Retinal pigment epithelial cell (primary cell): Measurements from ENCODE around the gene DNAJC8.

Experiments
- DNase-seq: peaks from one replicate; pipeline ENCODE4 v3.0.0-alpha.2; 2010; ENCODE audit warnings: low read depth
- H3K4me3 ChIP-seq: 2 replicates; pipeline ENCODE4 v1.5.1; 2011; ENCODE audit warnings: mild to moderate bottlenecking, low read length, control low read depth, moderate library complexity
- TF ChIP-seq, protein P1 (sequence below): conservative IDR thresholded peaks from 2 replicates; pipeline ENCODE4 v1.5.1; 2011; ENCODE audit warnings: low read depth, low read length, control low read depth, inconsistent platforms

The DNAJC8 gene

DNA sequence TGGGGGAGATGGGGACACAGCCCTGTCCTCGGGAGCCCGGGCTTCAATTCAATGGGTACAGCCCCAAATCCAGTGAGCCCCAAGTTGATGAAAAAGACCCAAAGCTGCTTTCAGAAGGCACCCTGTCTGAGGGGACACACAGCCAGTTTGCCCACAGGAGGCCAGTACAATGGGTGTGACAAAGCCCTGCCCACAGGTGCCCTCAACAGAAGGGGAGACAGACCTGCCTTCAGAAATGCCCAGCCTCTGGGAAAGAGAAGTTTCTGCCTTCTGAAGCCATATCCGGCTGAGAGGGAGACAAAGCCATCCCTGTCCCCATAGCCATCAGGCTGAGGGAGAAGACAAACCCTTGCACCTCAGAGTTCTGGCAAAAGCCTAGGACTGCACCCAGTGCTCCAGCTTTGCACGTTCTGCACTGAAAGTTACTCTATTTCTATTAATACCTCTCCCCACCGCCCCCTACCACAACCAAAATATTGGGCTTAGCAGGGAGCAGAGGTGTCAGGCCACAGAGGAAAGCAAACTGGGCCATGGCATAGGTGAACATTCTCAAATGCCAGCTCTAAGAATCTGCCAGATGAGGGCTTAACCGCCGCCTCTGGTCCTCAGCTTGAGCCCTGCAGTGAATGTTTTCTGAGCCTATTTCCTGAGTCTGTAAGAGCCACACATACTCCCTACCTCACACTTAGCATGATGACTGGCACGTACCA, 38.3 kb downstream of the DNAJC8 start:
- no peak overlapping the region for H3K4me3 ChIP-seq
- TF ChIP-seq, protein P1, sequence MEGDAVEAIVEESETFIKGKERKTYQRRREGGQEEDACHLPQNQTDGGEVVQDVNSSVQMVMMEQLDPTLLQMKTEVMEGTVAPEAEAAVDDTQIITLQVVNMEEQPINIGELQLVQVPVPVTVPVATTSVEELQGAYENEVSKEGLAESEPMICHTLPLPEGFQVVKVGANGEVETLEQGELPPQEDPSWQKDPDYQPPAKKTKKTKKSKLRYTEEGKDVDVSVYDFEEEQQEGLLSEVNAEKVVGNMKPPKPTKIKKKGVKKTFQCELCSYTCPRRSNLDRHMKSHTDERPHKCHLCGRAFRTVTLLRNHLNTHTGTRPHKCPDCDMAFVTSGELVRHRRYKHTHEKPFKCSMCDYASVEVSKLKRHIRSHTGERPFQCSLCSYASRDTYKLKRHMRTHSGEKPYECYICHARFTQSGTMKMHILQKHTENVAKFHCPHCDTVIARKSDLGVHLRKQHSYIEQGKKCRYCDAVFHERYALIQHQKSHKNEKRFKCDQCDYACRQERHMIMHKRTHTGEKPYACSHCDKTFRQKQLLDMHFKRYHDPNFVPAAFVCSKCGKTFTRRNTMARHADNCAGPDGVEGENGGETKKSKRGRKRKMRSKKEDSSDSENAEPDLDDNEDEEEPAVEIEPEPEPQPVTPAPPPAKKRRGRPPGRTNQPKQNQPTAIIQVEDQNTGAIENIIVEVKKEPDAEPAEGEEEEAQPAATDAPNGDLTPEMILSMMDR, result no peak
- DNase-seq, result no peak

DNA sequence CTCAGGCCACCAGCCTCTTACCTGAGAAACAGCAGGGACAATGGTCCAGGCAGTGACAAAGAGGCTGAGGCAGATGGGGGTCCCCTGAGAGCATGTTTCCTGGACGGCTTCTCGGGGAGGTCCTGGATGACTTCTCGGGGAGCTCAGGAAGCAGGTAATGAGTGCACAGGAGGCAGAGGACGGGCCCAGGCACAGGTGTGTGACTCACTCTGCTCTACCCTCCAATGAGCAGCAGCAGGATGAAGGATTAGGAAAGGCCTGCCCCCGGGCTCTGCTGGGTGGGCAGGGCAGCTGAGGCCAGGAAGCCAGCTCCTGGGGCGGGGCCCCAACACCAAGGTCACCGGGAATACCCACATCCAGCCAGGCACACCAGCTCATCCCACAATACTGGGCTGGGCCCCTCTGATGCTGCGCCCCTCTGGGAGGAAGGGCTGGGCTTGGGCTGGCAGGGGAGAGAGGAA, 39.1 kb downstream of the DNAJC8 start:
- H3K4me3 ChIP-seq, result no peak overlapping the region
- no peak for DNase-seq
- TF ChIP-seq, protein P1, result no peak

DNA sequence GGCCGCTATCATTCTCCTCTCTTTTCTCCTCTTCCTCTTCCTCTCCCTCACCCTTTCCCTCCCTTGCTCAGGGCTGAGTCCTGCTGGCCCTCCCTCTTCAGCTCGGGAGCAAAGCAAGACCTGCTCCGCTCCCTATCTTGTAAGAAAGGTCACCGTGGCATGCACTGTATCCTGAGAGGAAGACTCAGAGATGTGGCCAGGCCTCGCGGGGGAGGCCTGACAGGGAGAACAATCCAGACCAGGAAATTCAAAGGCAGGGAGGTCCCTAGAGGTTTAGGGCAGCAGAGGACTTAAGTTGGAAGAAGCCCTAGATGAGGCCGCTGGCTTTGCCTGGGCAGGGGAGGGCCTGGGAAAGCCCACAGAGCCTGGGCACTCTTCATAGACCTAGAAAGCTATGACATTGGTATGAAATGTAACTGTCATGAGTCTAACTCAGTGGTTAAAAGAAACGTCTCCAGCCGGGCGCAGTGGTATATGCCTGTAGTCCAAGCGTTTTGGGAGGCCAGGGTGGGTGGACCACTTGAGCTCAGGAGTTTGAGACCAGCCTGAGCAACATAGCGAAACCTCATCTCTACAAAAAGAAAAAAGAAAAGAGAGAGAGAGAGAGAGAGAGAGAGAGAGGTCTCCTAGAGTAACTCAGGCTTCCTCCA, 41.7 kb downstream of the DNAJC8 start:
- no peak for DNase-seq
- TF ChIP-seq, protein P1, result no peak
- no peak overlapping the region for H3K4me3 ChIP-seq

DNA sequence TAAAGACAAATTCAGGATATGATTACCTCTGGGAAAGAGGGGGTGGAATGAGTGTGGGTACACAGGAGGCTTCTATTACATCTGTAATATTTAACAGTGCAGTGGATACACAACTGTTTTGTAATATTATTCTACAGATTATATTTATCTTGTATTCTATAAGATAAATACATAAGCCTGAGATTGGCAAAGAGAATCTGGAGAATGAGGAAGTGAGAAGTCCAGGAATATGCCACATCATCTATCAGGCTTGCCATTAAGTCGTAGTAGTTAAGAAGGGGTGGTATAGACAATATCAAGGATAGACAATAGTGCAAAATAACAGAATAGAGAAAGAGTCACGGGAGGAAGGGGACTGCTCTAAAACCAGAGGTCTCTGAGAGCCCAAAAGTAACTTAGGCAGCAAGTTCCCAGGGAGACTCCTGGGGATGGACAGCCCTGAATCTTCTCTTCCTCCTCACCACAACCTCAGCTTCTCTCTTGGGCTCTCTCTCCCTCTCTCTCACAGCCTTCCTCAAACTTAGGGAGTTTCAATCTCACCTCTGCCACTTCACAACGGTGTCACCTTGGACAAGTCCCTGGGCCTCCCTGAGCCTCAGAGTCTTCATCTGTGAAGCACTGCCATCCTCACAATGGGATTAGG, 42.4 kb downstream of the DNAJC8 start:
- TF ChIP-seq, protein P1, result no peak
- no peak overlapping the region for H3K4me3 ChIP-seq

DNA sequence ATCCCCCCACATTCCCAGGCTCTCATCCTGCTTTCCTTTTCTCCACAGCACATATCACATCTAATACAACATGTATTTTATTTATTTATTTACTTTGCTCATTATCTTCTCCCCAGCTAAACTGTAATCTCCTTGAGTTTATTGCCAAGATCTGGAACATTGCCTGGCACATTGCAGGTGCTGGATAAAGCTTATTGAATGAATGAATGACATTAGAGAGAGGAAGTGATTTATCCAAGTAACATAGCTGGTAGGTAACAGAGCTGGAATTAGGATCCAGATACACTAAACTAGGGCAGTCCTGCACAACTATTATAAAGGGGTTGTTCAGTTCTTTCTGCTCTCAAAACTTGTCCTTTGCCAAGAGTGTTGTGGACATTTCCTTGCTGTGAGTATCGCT, 47.8 kb downstream of the DNAJC8 start:
- H3K4me3 ChIP-seq, result no peak overlapping the region
- DNase-seq, result no peak
- TF ChIP-seq, protein P1, result no peak

More for the DNA sequence above, 42.4 kb downstream of the DNAJC8 start:
- no peak for DNase-seq

DNA sequence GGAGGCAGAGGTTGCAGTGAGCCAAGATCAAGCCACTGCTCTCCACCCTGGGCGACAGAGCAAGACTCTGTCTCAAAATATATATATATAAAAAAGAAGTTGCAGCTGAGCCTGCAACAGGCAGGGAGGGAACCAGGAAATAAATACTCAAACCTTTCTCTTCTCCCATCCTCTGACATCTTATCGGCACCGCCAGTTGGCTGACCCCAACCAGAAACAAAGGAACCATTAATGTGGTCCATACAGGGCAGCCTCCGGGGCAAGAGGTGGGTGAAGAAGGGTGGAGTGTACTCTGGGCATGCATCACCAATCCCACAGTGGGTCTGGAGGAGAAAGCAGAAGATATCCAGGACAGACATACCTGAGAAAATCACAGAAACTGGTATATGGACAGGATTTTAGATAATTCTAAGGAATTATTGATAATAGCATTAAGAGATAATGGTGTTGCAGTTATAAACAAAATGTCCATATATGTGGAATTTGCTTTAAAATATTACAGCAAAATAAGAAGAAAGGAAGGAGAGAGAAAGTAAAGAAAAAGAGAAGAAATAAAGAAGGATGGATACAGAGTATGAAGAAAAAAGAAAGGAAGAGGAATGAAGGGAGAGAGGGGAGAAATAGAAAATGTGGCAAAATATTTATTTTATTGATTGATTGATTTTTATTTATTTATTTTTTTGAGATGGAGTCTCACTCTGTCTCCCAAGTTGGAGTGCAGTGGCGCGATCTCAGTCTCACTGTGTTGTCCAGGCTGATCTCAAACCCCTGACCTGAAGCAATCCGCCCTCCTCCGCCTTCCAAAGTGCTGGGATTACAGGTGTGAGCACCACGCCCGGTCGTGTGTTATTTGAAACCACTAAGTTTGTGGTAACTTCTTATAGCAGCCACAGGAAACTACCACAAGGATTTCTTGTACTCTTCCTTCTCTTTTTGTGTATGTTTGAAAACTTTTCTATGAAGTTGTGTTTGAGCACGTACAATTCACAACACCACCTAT, 52.2 kb downstream of the DNAJC8 start:
- TF ChIP-seq, protein P1, result no peak
- DNase-seq, result no peak
- H3K4me3 ChIP-seq, result no peak overlapping the region
